ENCODE results near the gene ZNF416.

ZNF416 gene

GRCh38 chr19:57578487-57579205 is at the start of gene ZNF416:
Gene ZNF416 (minus strand): TSS chr19:57578911. CDS start chr19:57578704, 207 bp downstream.
- no peaks in the 10 kb centered on the region for H3K27me3 ChIP-seq (ENCODE audit: insufficient read depth, poor library complexity, severe bottlenecking)
- peak; percentile 17 for TF ChIP-seq CTCF (IDR thresholded peaks at IDR 0.05; ENCODE audit: poor library complexity, severe bottlenecking)
- peaks cover 33% of the 10 kb centered on the region for H3K36me3 ChIP-seq (ENCODE audit: low read depth)
- H3K9me3 ChIP-seq (ENCODE audit: severe bottlenecking): peaks cover 18% of the 10 kb centered on the region
- H3K4me1 ChIP-seq (ENCODE audit: insufficient read depth, poor library complexity, severe bottlenecking): peaks cover 3% of the 10 kb centered on the region
- ATAC-seq (ENCODE audit: low read depth) (peak; percentile 97), DNase-seq (ENCODE audit: low spot score) (peak; percentile 94)
- H3K4me3 ChIP-seq (ENCODE audit: severe bottlenecking): peak within 1 kb of the TSS; percentile 63
- no peak within 1 kb of the TSS for H3K27ac ChIP-seq (ENCODE audit: poor library complexity, severe bottlenecking)

GRCh38 chr19:57623091-57623490 is 44.4 kb upstream of the ZNF416 start:
- no peak overlapping the region for H3K4me3 ChIP-seq (ENCODE audit: severe bottlenecking)
- no peak overlapping the region for H3K27ac ChIP-seq (ENCODE audit: poor library complexity, severe bottlenecking)
- TF ChIP-seq CTCF (IDR thresholded peaks at IDR 0.05; ENCODE audit: poor library complexity, severe bottlenecking): no peak
- H3K36me3 ChIP-seq (ENCODE audit: low read depth): peaks cover 58% of the 10 kb centered on the region
- peaks cover 27% of the 10 kb centered on the region for H3K9me3 ChIP-seq (ENCODE audit: severe bottlenecking)
- no peaks in the 10 kb centered on the region for H3K4me1 ChIP-seq (ENCODE audit: insufficient read depth, poor library complexity, severe bottlenecking)
- no peaks in the 10 kb centered on the region for H3K27me3 ChIP-seq (ENCODE audit: insufficient read depth, poor library complexity, severe bottlenecking)
- no peak for DNase-seq (ENCODE audit: low spot score)
- no peak for ATAC-seq (ENCODE audit: low read depth)

GRCh38 chr19:57620673-57621348 is 42.1 kb upstream of the ZNF416 start:
- no peaks in the 10 kb centered on the region for H3K27me3 ChIP-seq (ENCODE audit: insufficient read depth, poor library complexity, severe bottlenecking)
- TF ChIP-seq CTCF (IDR thresholded peaks at IDR 0.05; ENCODE audit: poor library complexity, severe bottlenecking): no peak
- peaks cover 78% of the 10 kb centered on the region for H3K36me3 ChIP-seq (ENCODE audit: low read depth)
- DNase-seq (ENCODE audit: low spot score): no peak
- H3K4me1 ChIP-seq (ENCODE audit: insufficient read depth, poor library complexity, severe bottlenecking): no peaks in the 10 kb centered on the region
- peaks cover 45% of the 10 kb centered on the region for H3K9me3 ChIP-seq (ENCODE audit: severe bottlenecking)
- ATAC-seq (ENCODE audit: low read depth): no peak
- no peak overlapping the region for H3K27ac ChIP-seq (ENCODE audit: poor library complexity, severe bottlenecking)
- H3K4me3 ChIP-seq (ENCODE audit: severe bottlenecking): no peak overlapping the region

- ATAC-seq (ENCODE audit: low read depth): no peak
Measured at GRCh38 chr19:57615346-57615745, 36.6 kb upstream of the ZNF416 start.

More at GRCh38 chr19:57615346-57615745, 36.6 kb upstream of the ZNF416 start:
- peaks cover 50% of the 10 kb centered on the region for H3K36me3 ChIP-seq (ENCODE audit: low read depth)
- DNase-seq (ENCODE audit: low spot score): no peak
- no peaks in the 10 kb centered on the region for H3K4me1 ChIP-seq (ENCODE audit: insufficient read depth, poor library complexity, severe bottlenecking)
- H3K27me3 ChIP-seq (ENCODE audit: insufficient read depth, poor library complexity, severe bottlenecking): no peaks in the 10 kb centered on the region
- H3K27ac ChIP-seq (ENCODE audit: poor library complexity, severe bottlenecking): no peak overlapping the region
- H3K9me3 ChIP-seq (ENCODE audit: severe bottlenecking): peaks cover 39% of the 10 kb centered on the region
- no peak overlapping the region for H3K4me3 ChIP-seq (ENCODE audit: severe bottlenecking)
- no peak for TF ChIP-seq CTCF (IDR thresholded peaks at IDR 0.05; ENCODE audit: poor library complexity, severe bottlenecking)

Measured in RWPE2 (cell line).